ENCODE results near the gene TBCK.
"Not testable (repeated sequence)": the region's sequence is repeated elsewhere in the genome, so short reads cannot be mapped to it uniquely, and the experiment has no call there.

Gene TBCK

DNA sequence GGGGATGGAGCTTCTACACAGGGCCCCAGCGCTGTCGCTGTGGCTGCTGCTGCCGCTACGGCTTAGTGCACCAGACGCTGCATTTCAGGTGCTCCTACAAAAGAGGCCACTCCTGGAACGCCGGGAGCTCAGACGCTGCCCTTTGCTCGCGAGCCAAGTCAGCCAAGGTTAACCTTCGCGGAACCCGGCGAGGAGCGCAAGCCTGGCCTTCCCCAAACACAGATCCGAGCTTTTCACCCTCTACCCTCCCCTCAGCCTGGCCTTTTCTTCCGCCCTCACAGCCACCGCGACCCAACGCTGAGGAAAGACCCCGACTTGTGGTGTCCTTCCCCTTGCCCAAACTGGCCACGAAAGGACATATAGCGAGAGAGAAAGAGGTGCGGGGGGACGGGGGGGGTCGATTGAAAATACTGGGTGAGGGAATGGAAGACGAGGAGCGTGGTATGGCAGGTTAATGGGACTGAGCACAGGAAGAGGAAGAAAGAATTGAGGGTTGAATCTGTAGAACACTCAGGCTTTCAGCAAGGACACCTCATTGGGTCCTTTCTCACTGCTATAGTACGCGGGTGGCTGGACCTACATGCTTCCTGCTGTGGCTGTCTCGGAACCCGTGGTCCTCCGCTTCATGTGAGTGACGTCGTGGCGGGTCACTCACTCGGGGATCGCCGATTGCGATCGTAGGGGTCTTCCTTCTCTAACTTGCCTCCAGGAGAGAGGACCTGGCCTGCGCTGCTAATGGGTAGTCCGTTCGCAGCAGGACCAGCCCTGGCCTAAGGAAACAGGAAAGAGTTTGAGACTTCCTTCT, at the start of gene TBCK, which contains the start of gene AIMP1:
TBCK (minus strand) TSS at position 242 of the 805 bp plus-strand sequence. CDS start 7,249 bp downstream, outside the sequence.
AIMP1 (plus strand) TSS at position 583 of the 805 bp plus-strand sequence. CDS start 8,460 bp downstream, outside the sequence.
- DNase-seq, result peak; percentile 99

DNA sequence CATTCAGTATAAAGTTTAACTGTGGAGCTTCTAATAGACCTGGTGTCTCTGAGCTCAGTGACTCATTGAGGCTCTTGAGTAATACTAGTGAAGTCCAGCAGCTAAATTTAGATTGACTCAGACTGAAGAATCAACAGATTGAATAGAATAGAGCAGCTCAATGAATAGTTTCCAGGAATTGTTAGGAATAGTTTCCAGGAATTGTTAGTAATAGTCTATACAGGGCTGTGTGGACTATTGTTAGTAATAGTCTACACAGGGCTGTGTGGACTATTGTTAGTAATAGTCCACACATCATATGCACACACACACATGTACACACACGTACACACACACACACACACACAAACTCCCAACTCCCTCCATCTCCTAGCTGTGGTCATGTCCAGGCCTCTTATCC, 49.6 kb upstream of the TBCK start:
- no peak for DNase-seq

DNA sequence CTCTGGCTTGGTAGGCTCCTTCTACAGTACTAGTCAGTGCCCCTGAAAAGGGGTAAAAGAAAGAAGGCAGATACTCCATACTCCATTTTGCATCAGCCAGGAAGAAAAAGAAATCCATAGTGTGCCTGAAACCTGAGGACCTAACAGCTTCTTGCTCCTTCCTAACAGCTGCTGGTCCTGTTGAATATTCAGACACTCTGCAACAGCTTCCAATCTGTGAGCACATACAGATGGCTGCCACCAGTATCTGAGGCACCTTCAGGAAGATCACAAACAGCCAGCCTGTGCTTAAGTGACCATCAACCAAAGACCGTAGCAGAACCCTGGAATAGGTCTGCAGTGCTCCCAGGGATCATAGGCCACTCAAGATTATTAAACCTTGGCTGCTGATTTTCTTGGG, 48.3 kb upstream of the TBCK start:
- no peak for DNase-seq

DNA sequence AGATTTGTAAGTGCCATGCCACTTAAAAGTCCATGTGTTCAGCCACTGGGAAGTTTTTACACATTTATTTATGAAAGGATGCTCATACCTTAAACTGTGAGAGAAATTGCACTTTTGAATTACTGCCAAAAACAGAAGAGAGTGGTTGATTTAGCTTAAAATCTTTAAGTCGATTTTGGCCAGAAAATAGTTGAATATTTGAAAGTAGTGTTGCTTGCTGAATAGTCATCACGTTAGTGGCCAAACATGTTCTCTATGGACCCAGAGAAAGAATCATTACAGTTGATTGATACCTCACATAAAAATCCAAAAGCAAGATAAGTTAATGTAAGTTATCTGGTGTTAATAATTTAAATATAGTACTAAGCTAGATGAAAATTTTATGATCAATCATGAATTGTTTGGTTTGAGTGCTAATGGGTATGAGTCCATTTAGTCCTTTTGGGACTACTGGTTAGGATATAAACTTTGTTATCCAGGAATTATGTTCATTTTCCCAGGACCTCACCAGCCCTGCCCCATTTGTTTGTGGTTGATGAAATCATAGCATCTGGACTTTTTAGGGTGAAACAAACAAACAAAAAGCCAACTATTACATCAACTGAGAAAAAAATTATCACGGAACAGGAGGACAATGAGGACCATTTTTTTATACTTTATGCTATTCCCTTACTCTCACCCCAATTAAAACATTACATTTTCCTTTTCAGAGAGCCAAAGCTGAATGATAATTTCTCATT, 46.2 kb upstream of the TBCK start:
- DNase-seq, result no peak

DNA sequence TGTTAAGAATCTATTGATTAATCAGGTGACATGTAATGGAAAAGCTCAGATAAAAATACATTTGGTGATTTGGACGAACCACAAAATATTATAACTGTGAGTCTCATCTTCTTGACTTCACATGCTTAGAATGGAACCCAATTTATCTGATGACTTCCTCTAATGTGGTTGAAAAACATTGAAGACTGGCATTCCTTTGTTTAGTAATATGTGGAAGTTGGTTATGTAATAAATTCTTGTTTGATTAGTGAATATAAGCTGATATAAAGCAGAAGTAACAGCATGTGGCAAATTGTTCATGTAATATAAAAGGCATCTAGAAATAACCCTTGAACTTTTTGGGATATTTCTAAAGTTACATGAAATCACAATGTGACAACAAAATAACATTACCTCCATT, 42.9 kb upstream of the TBCK start:
- no peak for DNase-seq

DNA sequence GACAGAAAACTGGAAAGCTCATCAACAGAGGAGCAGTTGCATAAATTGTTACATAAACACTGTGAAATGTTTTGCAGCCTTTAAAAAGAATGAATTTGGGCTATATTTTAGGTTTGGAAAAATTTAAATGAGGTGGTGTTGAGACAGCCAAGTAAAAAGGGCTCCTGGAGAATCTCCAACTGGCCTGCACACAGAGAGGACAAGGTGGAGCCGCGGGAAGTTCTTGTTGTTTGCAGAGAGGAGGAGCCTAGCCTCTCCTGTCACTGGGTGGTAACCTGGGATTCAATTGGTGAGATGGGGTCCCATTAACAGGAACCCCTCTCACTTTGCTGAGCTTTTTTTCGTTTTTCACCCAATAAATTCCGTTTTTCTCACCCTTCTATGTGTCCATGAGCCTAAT, 39.2 kb upstream of the TBCK start:
- DNase-seq, result no peak

DNA sequence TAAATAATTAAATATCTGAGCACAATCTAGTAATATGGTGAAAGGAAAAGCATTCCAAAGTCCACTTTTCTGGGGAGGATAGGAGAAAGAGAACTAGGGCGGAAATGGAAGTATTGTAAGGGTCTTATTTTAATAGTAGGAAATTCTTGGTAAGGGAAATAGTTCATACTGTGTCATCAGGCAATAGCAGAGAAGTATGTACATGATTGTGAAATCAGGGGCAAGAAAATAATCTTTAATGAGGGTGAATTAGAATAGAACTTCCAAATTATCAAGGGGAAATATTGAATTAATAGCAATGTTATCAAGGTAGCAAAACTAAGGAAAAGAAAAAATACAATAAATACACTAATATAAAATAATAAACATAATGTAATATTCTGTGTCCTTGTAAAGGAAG, 37.8 kb upstream of the TBCK start:
- no peak for DNase-seq

DNA sequence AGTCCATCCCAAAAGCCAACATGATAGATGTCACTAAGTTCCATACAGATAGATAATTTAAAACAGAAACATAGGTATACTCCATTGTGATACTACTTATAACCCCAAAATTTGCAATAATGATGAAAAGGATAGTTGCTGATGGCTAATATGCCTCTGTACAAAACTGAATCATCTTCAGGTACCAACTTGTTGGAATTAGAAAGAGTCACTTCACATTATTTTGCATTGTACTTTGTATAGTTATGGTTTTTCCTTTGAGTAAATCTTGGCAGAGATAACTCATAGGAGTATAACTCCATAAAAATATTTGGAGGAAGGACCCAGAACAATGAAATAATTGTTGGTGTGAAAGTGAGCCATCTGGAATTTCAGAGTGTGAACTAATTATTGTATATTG, 35.0 kb upstream of the TBCK start:
- no peak for DNase-seq

DNA sequence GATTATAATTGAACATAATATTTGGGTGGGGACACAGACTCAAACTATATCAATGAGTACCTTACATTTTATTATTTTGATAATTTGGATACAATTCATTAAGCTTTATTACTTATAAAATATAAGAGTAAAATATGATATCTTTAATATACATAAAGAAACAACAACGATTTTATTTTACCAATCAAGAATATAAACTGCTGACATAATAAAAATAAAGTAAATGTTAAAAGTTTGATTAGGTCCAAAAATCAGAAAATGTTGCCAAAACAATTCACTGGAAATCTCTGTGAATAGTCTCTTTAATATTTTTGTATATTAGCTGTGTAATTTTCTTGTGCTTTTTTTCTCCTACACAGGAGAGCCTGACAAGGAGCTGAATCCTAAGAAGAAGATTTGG, 31.2 kb upstream of the TBCK start:
- DNase-seq, result no peak

DNA sequence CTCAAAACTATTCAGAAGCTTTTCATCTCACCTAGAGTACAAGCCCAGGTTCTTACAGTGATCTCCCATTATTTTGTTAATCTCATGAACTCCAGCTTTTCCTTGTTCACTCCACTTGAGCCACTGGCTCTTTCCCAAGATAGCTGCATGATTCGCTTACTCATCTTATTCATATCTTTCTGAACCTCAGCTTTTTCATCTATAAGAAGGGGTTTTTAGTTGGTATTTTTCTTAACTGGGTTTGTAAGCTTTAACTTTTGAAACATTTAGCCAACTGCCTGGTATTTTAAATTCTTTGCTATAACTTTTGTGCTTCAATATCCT, 28.6 kb upstream of the TBCK start:
- no peak for DNase-seq

DNA sequence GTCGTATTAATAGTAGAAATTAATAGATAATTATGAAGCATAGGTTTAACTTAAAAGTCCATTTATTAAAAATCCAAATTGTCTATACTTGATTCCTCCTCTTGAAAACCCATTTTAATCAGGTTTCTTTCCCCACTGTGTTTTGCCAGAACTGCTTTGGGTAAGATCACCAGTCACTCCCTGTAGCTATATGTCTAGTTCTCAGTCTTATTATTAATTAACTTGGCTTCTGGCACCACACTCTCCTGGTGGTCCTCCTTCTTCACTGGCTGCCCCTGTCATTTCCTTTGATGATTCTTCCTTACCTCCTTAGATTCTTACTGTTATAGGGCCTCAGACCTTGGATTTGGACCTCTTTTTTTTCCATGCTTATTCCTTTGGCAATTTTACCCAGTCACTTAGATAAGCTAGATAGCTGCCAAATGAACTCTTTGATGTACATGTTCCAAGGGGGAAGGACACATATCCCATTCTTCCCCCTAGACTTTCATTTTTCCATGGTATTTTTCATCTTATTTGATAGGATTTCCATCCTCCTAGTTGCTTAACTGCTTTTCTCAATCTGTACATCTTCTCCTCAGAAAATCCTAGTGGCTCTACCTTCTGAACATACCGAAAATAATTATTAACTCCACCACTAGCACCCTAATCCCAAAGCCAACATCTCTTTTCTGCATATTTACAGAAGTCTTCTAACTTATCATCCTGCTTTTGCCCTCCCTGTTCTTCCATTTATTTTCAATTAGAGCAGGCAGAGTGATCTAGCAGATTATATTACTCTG, 28.0 kb upstream of the TBCK start:
- DNase-seq, result no peak

DNA sequence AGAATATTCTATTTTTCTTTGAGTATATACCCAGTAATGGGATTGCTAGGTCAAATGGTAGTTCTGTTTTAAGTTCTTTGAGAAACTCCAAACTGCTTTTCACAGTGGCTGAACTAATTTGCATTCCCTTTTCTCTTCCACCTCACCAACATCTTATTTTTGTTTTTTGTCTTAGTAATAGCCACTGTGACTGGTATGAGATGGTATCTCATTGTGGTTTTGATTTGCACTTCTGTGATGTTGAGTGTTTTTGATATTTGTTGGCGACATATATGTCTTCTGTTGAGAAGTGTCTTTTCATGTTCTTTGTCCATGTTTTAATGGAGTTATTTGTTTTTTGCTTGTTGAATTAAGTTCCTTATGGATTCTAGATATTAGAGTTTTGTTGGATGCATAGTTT, 24.8 kb upstream of the TBCK start:
- DNase-seq, result no peak

DNA sequence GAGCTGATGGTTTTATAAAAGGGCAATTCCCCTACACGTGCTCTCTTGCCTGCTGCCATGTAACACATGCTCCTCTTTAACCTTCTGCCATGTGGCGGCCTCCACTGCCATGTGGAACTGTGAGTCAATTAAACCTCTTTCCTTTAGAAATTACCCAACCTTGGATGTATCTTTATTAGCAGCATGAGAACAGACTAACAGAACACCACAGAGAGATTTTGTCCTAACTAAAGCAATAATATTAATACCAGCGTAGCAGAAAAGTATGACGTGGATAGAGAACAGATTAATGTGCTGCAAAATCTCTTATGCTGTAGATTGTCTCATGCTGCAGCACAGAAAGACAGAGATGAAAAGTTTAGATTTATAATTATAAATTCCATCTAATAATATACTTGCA, 23.4 kb upstream of the TBCK start:
- no peak for DNase-seq

DNA sequence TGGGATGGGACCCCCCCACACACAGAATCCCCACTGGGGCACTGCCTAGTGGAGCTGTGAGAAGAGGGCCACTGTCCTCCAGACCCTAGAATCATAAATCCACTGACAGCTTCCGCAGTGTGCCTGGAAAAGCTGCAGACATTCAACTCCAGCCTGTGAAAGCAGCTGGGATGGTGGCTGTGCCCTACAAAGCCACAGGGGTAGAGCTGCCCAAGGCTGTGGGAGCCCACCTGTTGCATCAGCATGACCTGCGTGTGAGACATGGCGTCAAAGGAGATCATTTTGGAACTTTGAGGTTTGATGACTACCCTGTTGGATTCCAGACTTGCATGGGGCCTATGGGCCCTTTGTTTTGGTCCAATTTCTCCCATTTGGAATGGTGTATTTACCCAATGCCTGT, 22.7 kb upstream of the TBCK start:
- DNase-seq, result no peak

DNA sequence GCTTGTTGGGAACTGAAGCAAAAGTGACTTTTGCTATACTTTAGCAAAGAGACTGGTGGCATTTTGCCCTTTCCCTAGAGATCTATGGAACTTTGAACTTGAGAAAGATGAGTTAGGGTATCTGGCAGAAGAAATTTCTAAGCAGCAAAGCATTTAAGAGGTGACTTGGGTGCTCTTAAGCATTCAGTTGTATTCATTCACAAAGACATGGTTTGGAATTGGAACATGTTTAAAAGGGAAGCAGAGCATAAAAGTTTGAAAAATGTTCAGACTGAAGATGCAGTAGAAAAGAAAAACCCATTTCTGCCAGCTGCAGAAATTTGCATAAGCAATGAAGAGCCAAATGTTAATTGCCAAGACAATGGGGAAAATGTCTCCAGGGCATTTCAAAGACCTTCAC, 21.9 kb upstream of the TBCK start:
- no peak for DNase-seq

DNA sequence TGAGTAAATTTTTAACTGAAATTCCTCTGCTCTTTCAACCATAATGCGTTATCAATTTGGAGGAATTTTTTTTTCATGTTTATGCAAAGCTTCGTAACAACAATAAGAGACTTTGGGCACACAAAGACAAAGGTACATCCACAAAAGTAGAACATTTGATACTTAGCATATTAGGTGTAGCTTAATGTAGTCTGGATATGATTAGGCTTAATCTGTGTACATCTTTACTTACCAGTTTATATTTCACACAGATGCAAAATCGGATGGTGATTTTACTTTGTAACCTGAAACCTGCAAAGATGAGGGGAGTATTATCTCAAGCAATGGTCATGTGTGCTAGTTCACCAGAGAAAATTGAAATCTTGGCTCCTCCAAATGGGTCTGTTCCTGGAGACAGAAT, 20.6 kb upstream of the TBCK start:
- DNase-seq, result no peak

DNA sequence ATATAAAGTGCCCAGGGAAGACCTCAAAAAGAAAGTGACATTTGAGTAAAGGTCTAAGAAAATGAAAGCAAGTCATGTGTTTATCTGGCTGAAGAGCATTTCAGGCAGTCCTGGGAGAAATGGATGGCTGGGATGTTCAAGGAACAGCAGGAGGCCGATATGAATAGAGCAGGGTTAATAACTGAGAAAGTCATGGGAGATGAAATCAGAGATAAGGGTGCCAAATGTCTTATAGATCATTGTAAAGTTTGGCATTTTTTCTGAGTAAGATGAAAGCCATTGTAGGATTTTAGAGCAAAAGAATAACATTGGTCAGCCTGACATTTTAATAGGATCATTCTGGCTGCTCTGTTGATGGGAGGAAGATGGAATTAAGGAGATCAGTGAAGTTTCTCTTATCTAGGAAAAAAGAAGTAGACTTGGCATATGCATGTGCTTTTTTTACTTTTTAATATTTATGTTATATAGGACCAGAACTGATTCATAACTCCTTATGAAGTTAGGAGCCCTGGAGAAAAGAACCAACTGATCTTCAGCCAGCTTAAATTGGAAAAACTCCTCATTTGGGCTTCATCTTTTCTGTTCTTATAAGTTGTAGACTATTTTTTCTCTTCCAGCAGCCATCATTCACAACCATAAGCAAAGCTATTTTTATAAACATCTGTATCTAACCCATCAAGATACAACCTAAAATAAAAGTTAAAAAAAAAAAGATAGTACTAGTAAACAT, 18.9 kb upstream of the TBCK start:
- DNase-seq, result no peak

DNA sequence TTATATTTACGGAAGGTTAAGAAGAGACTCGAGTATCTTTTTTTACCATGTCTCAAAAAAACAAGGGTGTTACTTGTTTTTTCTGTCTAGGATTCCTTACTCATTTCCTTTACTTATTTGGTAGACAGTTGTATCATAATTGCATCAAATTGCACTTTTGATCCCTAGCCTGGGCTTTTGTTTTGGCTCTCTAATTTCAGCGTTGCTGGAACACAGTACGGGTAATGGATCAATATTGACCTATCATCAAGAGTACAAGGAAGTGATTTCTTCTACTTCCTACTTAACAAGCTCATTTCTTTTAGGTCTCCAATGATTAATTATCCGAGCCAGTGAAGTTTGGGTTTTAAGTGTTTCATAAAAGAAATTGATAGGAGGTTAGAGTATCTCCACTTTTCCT, 17.2 kb upstream of the TBCK start:
- no peak for DNase-seq

DNA sequence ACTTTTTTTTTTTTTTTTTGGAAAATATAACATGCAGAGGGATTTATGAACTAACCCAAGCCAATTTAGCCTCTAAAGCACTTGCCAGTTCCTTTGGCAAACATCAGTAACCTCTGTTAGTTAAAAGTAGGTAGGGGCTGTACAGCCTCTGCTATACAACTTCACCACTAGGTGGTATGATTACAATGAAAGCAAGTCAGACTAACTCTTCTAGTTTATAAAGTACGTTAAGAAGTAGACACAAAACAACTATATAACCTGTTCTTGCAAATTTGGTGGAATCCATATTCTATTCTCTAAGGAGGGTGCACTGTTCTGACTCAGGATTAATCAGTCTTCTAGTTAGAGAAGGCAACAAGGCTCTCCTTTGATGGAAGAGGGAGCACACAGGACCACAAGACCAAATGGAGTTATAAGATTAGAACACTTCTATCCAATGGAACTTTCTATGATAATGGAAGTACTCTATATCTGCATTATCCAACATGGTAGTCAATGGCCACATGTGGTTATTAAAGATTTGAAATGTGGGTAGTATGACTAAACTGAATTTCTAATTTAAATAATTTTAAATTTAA, 13.1 kb upstream of the TBCK start:
- peak; percentile 48 for DNase-seq

DNA sequence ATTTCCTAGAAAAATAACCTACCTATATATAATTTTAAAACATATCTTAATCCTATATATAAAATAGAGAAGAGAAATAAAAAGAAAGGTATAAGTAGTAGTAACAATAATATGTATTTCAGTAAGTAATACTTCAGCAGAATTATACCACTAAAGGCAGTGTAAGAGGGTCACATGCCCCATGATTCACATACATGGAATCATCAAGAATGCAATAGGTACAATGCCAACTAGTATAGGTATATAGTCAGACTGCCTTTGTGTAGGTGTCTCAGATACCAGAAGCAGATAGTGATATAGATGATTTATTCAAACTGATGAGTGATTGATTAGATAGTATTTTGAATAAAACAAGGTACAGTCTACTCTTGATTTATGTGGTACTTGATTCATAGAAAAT, 9.8 kb upstream of the TBCK start:
- DNase-seq, result no peak

DNA sequence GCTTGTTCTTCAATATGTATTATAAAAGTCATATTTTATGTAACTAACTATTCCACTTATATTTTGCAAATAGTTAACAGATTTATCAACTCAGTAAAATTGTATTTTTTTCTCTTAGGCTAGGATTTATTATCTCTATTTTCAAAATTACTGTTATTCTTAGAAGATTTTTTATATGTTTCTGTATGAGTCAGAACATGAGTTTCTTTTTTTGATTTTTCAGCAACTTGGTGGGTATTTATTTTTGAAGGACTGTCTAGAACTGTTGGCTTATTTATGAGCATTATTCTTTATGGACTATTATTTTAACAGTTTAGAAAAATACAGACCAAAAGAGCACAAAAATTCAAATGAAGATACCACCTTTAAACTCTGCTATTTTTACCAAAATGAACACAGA, 7.1 kb upstream of the TBCK start:
- DNase-seq, result no peak

DNA sequence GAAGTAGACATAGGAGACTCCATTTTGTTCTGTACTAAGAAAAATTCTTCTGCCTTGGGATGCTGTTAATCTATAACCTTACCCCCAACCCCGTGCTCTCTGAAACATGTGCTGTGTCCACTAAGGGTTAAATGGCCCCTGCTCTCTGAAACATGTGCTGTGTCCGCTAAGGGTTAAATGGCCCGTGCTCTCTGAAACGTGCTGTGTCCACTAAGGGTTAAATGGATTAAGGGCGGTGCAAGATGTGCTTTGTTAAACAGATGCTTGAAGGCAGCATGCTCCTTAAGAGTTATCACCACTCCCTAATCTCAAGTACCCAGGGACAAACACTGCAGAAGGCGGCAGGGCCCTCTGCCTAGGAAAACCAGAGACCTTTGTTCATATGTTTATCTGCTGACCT, 5.8 kb upstream of the TBCK start:
- not testable (repeated sequence) for DNase-seq

DNA sequence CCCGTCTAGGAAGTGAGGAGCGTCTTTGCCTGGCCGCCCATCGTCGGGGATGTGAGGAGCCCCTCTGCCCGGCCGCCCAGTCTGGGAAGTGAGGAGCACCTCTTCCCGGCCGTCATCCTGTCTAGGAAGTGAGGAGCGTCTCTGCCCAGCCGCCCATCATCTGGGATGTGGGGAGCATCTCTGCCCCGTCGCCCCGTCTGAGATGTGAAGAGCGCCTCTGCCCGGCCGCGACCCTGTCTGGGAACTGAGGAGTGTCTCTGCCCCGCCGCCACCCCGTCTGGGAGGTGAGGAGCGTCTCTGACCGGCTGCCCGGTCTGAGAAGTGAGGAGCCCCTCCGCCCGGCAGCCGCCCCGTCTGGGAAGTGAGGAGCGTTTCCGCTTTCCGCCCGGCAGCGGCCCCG, 5.2 kb upstream of the TBCK start:
- DNase-seq, result not testable (repeated sequence)
